Measurements from ENCODE around the gene RAPGEF5.

DNA sequence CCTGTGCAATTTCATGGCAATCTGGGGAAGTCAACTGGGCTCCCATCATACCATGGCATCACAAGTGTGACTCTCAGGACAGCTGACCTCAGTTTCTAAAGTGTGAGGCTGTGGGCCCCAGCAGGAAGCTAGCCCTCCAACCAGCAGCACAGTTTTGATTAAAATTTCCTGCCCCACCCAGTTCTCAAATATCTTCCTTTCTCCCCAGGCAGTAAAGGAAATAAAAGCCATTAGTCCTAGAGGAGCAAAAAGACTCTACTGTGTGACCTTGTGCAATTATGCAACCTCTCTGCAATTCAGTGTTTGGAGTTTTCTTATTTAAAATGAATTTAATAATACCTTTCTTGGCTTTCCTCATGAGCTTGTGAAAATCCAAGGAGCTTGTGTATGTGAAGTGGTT is 268.1 kb downstream of the RAPGEF5 start:
- TF ChIP-seq CTCF (IDR thresholded peaks at IDR 0.05) (no peak), POLR2A (IDR thresholded peaks at IDR 0.05) (no peak)
